Right renal cortex interstitium (tissue), 3 donors: ENCODE measurements around the gene MIB2. TPM values are rescaled to one million over a fixed set of nuclear protein-coding genes. Genes with fewer than 3 reads are reported as not detected.
"Not testable (repeated sequence)": the region's sequence is repeated elsewhere in the genome, so short reads cannot be mapped to it uniquely, and the experiment has no call there.

Source experiments
- DNase-seq, 3 donors: peaks; one replicate each; pipeline ENCODE4 v3.0.0-alpha.2; 2013; ENCODE audit warnings: low read depth in 3 of 3, low spot score in 2 of 3
- polyA plus RNA-seq, 3 donors: library from polyadenylated mRNA; unstranded; fragments of 120-200 nt; gene quantifications; one replicate each; pipeline ENCODE4 v1.2.1, GENCODE V29; 2013; ENCODE audit not compliant: insufficient read length in 3 of 3

MIB2 gene
- polyA plus RNA-seq: 10 to 100 TPM; 22.3 to 23.6 (median 22.4) TPM

- DNase-seq: peak; percentile 79 to 91 (median 89)
These were observed at the start of gene MIB2 for GRCh38 chr1:1615256-1616044. Gene MIB2, plus strand, starts transcription at chr1:1615500. Its CDS starts 7,953 bp downstream, at chr1:1623453.

DNA sequence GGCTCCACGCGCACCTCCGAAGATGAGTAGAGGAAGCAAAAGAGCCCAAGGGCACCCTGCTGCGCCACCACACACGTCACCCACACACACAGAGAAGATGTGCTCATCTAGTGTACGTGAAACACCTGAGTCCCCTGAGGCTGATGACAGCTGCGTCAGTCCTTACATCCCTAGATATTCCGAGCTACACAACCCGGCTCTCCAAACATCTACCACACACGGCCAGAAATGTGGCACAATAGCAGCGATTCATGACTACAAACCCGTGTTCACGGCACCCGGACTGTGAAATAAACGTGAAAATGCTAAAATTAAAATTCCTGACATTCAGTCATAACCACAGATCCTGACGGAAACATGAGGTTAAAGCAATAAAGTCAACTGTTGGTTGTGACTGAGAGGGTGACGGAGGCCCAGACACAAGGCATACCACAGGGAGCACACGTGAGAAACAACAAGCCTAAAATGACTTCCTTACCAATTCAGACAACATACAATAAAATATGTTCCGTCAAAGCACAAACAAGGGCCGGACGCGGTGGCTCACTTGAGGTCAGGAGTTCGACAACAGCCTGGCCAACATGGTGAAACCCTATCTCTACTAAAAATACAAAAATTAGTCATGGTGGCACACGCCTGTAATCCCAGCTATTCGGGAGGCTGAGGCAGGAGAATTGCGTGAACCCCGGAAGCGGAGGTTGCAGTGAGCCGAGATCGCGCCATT is 48.0 kb upstream of the MIB2 start:
- DNase-seq: no peak

GRCh38 chr1:1567891-1568291 is 47.4 kb upstream of the MIB2 start:
- DNase-seq: no peak

DNA sequence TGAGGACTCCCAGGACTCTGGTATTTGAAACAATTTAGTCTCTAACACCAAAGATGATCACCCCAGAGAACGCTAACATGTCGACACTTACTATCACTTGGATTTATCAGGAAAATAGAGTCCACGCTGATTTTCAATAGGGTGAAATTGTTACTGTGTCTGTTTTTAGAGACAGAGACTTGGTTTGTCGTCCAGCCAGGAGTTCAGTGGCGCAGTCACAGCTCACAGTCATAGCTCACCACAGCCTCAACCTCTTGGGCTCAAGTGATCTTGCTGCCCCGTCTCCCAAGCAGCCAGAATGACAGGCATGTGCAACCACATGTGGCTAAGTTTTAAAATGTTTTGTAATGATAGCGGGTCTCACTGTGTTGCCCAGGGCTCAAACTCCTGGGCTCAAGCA is 46.0 kb upstream of the MIB2 start:
- no peak for DNase-seq

DNA sequence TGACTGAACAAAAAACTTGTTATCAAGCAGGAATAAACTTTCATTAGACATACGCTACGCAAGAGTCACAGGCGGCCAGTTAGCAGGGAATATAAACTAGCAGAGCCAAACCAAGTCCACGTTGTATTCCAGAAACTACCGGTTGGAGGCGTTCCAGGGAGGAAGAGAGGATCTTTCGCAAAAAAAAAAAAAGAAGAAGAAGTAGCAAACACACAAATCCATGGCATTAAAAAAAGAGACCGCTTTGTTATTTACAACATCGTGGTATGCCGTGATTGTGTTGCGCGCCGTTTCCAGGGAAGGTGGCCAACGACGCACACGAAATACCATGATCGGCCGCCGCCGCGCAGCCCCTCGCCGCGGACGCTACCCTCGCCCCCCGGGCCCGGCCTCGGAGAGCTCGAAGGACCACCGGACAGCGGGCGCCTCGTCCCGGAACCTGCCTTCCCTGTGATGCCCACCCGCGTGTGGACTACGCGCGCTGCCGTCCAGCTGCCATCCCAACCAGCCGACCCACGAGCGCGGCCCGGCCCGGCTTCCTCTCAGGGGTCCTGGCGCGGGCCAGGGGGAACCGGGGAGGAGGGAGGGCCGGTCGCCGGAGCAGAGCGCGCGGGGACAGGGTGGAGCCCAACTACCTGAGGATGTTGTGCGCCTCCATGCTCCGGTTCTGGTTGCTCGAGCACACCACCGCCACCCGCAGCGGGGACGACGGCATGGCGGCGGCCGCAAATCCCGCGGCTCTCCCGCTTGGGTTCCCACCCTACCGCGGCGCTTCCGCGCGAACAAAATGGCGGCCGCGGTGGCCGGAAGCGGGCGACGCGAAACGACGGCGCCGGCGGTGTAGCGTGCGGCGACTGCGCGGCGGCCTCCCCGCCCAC is 41.2 kb upstream of the MIB2 start:
- peak in 1 of 3 donors; percentile 49 for DNase-seq

GRCh38 chr1:1574721-1575537 is 40.4 kb upstream of the MIB2 start, which contains the start of gene SSU72:
Gene SSU72, minus strand, starts transcription at chr1:1574863. Its CDS starts 306 bp downstream, at chr1:1574557.
- DNase-seq: peak; percentile 74 to 85 (median 79)

DNA sequence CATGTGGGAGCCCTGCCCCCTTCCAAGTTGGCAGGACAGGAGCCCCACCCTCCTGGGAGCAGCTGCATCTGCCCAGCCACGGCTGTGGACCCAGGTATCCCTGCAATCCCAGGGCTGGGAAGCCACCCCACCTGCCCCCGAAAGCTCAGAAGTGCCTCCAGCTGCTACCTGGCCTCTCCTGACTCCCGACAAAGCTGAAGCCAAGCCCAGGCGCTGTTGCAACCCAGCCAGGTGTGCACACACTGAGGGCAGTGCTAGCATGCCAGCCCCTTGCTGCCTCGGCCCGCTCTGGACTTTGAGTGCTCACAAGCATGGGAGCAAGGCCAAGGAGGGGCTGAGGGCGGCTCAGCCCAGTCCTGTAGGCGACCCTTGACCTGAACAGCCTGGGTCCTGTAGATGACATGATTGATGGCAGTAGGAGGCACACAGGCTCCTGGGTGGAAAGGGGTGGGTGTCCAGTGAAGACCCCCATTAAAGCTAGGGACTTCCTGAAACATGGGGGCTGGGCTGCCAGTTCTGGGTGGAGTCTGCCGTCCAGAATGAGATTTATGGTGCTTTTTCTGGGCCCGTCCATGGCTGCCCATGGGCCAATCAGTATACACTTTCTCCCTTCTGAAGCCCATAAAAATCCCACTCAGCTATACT is 37.8 kb upstream of the MIB2 start:
- DNase-seq: no peak

DNA sequence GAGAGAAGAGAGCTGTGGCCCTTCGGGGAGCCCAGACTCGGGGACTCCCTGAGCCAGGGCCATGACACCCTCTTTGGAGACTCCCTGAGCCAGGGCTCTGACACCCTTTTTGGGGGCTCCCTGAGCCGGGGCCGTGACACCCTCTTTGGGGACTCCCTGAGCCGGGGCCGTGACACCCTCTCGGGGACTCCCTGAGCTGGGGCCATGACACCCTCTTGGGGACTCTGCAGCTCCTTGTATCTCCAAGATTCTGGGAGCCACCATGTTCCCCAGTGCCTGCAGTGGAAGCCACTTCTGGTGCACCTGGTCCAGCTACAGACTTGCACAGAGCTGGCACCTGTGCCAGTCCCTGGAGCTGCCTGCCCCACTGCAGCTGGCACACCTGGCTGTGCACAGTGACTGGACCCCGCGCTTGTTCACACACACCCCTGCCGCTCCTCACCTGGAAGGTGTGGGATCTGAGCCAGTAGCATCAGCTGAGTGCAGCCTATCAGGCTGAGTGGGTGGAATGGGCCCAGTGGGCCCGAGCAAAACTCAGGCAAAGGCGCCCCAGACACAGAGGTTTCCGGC is 36.8 kb upstream of the MIB2 start:
- DNase-seq: no peak

DNA sequence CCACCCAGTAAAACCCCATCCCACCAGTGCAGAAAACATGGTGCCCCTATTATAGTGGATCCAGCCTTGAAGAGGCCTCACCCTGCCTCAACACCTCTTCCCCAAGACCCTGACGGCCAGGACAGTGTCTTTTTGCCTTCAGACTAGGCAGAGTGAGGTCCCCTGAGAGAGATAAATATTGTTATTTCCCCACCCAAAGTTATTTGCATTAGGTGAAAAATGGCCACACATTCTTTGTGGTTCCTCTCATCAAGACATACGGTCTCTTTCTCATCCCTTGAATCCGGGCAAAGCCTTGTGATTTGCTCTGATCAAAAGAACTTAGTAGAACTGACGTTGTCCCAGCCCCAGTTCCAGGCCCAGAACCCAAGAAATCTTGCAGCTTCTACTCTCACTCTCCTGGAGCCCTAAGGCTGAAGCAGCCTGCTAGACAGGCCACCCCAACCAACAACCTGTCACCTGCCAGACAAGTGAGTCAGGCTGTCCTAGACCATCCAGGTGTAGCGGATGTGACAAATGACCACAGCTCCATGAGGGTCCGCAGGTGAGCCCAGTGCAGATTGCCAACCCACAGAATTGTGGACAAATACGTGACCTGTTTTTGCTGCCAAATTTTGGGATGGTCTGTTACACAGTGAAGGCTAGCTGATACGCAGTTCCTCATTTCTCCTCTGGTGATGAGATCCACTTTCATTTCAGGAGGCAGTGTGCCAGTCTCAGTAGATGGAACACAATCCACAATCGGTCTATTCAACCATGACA is 32.5 kb upstream of the MIB2 start:
- no peak for DNase-seq

- DNase-seq: no peak
These were observed 31.8 kb upstream of the MIB2 start for GRCh38 chr1:1583347-1584010.

- no peak for DNase-seq
These were observed 23.8 kb upstream of the MIB2 start for GRCh38 chr1:1591452-1591851.

DNA sequence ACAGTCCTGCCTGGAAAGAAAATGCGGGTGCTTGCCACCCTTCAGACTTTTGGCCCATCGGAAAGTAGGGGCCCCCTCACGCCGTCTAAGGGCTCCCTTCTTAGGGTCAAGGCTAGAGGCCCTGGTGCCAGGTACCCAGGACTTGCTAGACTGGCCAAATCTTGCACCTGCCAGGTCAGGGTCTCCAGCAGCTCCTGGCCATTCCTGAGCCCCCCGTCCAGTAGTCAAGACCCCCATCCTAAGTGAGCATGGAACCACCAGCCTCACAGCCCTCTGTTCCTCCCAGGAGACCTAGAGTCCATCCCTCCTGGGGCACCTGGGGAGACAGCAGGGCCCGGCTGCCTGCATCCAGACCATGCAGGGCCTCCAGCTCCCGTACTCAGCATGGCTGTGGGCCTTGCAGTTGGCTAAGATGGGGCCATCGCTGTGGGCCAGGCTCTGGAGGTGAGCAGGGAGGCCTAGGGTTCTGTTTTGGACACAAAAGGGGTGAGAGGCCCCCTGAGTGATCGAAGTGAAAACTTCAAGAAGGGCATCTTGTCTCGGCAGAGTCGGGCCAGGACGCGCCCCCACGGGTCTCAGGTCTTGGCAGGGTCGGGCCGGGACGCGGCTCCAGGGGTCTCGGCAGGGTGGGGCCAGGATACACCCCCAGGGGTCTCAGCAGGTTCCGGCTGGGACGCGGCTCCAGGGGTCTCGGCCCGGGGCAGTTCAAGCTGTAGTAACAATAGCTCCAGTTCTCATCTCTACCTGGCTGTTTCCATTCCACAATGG is 21.3 kb upstream of the MIB2 start:
- DNase-seq: no peak

DNA sequence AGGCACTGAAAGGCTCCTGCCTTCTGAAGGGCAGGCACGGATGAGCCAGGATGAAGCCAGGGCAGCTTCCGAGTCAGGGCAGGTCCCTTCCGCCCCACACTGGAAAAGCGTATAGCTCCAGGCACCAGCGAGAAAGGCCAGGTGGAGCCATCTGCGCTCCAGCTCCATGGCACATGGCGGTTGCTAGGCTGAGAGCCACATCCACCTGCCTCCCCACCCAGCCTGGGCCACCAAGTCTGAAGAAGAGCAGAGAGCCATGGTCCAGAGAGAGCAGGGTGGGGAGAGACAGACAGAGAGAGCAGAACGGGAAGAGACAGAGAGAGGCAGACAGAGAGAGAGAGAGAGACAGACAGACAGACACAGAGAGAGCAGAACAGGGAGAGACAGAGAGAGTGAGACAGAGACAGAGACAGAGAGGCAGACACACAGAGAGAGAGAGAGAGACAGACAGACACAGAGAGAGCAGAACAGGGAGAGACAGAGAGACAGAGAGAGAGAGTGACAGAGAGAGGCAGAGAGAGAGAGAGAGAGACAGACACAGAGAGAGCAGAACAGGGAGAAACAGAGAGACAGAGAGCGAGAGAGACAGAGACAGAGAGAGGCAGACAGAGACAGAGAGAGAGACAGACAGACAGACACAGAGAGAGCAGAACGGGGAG is 20.6 kb upstream of the MIB2 start:
- DNase-seq: no peak

- DNase-seq: not testable (repeated sequence)
These were observed 20.0 kb upstream of the MIB2 start for GRCh38 chr1:1595341-1595740.

DNA sequence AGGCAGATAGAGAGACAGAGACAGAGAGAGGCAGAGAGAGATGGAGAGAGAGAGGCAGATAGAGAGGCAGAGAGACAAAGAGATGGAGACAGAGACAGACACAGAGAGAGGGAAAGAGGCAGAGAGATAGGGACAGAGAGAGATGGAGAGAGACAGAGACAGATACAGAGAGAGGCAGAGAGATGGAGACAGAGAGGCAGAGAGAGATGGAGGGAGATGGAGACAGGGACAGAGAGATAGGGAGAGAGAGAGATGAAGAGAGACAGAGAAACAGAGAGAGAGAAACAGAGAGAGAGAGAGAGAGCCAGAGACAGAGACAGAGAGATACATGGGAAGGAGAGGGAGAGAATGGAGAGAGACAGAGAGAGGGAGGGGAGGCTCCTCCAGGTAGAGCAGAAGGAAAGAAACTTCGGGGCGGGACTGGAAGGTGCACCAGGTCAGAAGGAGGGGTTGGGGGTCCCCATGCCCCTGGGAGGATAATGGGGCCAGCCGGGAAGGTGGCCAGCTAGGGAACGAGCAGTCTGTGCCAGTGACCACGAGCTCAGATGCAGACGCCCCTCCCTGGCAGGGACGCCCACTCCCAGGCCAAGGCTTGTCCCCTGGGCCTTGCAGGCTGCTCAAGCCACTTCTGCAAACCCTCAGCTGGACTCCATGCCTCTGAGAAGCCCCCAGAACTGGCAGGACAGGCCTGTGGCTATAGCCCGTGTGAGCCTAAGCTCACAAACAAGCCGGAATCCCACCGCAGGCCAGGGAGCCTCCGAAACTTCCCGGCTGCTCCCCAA is 18.6 kb upstream of the MIB2 start:
- DNase-seq: no peak
